Astrocyte of the spinal cord (primary cell): ENCODE data around the gene EREG.

Experiments used
- DNase-seq: peaks from one replicate; pipeline ENCODE4 v3.0.0; 2011; ENCODE audit warnings: low read depth, low spot score
- H3K4me3 ChIP-seq: 2 replicates; pipeline ENCODE4 v1.5.1; 2011; ENCODE audit warnings: low read depth, mild to moderate bottlenecking, low read length, moderate library complexity
- in situ Hi-C: cut with HindIII; loops from 2 replicates; pipeline ENCODE4 v1.10.0; 2017; ENCODE audit warnings: low sequenced_read_pairs
- TF ChIP-seq, protein P1 (sequence below): IDR thresholded peaks from 2 replicates; pipeline ENCODE4 v1.5.1; 2012; ENCODE audit warnings: low read depth, mild to moderate bottlenecking, low read length, inconsistent platforms

EREG gene

GRCh38 chr4:74378573-74378972 is 13.6 kb downstream of the EREG start:
- H3K4me3 ChIP-seq = no peak overlapping the region
- no peak for DNase-seq
- TF ChIP-seq, protein P1, sequence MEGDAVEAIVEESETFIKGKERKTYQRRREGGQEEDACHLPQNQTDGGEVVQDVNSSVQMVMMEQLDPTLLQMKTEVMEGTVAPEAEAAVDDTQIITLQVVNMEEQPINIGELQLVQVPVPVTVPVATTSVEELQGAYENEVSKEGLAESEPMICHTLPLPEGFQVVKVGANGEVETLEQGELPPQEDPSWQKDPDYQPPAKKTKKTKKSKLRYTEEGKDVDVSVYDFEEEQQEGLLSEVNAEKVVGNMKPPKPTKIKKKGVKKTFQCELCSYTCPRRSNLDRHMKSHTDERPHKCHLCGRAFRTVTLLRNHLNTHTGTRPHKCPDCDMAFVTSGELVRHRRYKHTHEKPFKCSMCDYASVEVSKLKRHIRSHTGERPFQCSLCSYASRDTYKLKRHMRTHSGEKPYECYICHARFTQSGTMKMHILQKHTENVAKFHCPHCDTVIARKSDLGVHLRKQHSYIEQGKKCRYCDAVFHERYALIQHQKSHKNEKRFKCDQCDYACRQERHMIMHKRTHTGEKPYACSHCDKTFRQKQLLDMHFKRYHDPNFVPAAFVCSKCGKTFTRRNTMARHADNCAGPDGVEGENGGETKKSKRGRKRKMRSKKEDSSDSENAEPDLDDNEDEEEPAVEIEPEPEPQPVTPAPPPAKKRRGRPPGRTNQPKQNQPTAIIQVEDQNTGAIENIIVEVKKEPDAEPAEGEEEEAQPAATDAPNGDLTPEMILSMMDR = no peak
- in situ Hi-C loops = no loop called here

DNA sequence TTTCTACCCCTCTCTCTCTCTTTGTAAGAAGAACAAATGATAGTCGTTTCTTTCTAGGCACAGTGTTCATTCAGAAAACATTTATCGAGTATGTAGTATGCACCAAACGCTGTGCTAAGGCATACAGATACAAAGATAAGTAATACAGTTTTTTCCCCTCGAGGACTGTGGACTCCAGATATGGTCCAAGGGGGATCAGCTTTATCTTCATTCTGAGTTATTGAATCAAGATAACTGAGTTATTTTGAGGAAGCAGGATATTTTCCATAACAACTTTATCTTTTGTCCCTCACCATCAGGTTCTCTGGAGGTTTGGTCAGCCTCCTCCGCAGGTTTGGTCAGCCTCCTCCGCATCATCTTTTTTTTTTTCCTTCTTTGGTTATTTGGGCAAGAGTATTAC is 15.0 kb downstream of the EREG start:
- TF ChIP-seq, protein P1 = no peak
- in situ Hi-C loops = no loop called here
- no peak overlapping the region for H3K4me3 ChIP-seq
- DNase-seq = no peak

- in situ Hi-C loops = no loop called here
- H3K4me3 ChIP-seq = no peak overlapping the region
- no peak for DNase-seq
- TF ChIP-seq, protein P1 = no peak
Measured at GRCh38 chr4:74385386-74385785, 20.4 kb downstream of the EREG start.

- in situ Hi-C loops = no loop called here
- no peak overlapping the region for H3K4me3 ChIP-seq
- no peak for DNase-seq
- TF ChIP-seq, protein P1 = no peak
Measured at GRCh38 chr4:74386159-74386558, 21.2 kb downstream of the EREG start.

- no peak overlapping the region for H3K4me3 ChIP-seq
- no peak for DNase-seq
- TF ChIP-seq, protein P1 = no peak
- in situ Hi-C loops = no loop called here
Measured at GRCh38 chr4:74387790-74388189, 22.8 kb downstream of the EREG start.

DNA sequence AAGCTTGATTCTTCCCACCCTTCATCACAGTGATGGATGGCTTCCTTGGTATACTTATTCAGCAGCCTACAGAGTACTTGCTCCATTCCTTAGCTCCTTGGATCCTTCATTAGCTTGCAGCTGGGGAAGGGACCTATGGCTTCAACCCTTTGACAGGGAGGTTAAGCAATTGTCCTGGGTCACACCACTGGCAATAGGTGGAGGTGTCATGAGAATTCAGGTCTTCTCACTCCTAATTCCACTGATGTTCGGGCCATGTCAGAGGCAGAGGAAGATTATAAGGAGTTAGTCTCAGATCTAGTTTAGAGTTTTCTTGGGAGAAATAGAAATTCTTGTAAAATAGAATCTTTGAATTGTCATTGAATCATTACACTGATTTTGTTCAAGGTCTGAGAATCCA is 24.5 kb downstream of the EREG start:
- H3K4me3 ChIP-seq = no peak overlapping the region
- DNase-seq = no peak
- in situ Hi-C loops = no loop called here
- TF ChIP-seq, protein P1 = no peak

- no peak overlapping the region for H3K4me3 ChIP-seq
- DNase-seq = no peak
- in situ Hi-C loops = no loop called here
- TF ChIP-seq, protein P1 = no peak
Measured at GRCh38 chr4:74390677-74391076, 25.7 kb downstream of the EREG start.
